GM18861 (cell line): ENCODE measurements around the gene OSBPL6.
"Not testable (repeated sequence)": the region's sequence is repeated elsewhere in the genome, so short reads cannot be mapped to it uniquely, and the experiment has no call there.

Source experiments
- ATAC-seq: cut with Tn5 transposase; IDR thresholded peaks from one replicate; pipeline ENCODE4 v1.9.1; 2021; ENCODE audit not compliant: unreplicated experiment

OSBPL6 gene

DNA sequence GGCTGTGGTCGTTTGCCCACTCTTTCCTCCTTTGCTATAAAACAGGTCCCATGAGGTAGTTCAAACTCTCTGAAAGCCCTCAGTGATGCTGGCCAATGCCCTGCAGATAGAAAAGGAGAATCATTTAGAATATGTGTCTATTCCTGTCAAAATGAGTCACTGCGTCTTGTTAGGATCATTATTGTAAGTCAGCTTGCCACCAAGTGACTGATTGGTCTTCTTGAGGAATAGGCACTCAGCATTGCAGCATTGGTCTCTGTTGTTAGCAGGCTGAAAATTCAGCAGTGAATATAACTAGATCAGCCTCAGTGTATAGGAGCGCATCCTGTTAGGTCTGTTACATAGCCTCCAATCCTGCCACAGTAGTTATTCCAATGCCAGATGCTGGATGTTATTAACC, 227.8 kb downstream of the OSBPL6 start:
- ATAC-seq = no peak

DNA sequence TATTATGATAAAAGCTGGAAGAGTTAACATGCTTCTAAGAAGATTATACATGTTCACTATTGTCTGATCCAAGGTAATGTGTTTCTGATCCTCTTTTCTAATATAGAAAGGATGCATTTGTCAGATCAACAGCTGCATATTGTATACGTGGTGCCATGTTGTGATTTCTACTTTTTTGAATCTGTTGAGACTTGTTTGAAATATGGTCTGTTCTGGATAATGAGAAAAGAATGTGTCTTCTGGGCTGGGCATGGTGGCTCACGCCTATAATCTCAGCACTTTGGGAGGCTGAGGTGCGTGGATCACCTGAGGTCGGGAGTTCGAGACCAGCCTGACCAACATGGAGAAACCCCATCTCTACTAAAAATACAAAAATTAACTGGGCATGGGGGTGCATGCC, 229.4 kb downstream of the OSBPL6 start:
- not testable (repeated sequence) for ATAC-seq

DNA sequence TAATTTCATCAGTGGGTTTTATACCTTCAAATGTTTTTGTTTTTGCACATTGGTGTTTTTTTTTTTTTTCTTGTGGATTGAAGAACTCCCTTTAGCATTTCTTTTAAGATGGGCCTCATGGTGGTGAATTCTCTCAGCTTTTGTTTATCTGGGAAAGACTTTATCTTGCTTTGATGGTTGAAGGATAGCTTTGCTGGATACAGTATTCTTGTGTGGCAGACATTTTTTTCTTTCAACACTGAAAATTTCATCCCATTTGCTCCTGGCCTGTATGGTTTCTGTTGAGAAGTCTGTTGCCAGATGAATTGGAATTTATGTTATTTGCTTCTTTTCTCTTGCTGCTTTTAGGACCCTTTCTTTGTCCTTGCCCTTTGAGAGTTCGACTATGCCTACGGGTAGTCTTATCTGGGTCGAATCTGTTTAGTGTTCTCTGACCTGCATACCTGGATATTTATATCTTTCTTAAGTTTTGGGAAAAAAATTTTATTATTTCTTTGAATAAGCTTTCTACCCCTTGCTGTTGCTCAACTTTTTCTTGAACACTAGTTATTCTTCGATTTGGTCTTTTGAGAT, 231.0 kb downstream of the OSBPL6 start:
- no peak for ATAC-seq

DNA sequence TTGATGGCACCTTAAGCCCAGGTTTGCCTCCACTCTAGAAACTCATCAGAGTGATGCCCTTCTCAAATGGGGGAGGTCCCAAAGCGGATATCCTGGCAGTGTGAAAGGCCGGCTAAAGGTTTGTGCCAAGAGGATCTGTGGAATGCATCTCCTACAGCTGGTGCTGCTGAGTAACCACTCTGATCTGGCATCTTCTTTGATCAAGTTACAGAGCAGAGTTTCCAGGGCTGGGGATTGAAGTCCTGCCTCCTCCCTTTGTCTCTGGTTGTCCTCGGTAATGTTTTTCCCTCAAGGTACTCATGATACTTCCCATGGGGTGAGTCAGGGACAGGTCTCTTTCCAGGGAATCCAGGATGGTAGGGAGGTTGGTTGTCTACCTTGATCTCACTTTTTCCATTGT, 232.1 kb downstream of the OSBPL6 start:
- ATAC-seq = no peak

DNA sequence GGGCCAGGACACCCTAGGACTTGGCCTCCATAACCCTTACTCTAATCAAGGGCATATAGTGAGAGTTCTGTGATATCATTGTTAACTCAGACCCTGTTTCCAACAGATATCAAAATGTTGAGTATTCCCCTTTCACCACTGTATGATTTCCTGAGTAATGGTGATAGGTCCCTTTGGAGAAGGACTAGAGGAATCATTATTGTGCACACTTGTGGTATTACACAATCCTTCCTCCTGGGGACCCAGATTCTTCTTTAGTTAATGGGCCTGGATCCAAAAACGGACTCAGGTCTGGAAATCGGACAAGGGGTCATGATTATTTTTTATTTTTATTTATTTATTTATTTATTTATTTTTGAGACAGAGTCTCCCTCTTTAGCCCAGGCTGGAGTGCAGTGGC, 233.1 kb downstream of the OSBPL6 start:
- no peak for ATAC-seq

DNA sequence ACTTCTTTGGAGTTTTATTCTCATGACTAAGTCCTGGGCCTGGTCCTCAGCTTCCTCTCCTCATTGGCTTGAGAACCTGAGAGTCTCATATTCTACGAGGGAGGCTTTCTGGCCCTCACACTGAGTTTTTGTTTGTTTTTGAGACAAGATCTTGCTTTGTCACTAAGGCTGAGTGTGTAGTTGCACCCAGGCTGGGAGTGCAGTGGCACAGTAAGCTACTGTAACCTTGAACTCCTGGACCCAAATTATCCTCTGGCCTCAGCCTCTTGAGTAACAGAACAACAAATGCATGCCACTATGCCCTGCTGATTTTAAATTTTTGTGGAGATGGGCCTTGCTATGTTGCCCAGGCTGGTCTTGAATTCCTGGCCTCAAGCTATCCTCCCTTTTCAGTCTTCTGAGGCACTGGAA, 234.1 kb downstream of the OSBPL6 start:
- ATAC-seq = no peak

DNA sequence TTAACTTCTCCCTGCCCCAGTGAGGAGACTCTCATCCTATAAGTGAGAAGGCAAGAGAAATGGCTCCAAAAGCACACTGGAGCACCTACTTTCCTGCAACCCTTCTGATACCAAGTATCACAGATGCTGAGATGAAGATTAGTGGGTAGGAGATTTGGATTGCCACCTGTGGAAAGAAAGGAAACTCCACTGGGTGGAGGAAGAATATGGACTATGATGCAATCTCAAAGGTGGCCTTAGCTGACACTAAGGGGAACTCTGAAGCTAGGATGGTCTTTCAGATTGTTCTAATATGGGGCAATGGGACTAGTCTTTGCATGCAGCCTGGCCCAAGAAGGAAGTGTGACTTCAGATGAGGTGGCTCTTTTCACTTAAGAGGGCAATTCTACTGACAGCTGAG, 235.0 kb downstream of the OSBPL6 start:
- ATAC-seq = no peak

DNA sequence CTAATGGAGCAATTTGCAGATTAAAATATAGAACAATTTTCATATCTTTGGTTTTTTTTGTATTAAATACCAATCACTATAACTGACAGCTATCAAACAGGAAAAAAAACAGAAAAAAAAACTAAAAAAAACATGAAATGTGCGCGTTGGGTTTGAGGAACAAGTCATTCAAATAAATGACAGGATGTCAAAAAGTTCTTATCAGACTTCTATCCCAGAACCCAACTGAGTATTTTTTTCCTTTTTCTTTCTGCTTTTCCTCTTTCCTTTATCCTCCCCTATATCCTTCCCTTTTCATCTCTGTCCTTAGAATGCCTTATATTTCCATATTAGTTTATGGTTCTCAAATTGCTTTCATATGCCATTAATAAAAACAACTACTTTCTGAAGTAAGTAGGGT, 242.3 kb downstream of the OSBPL6 start:
- ATAC-seq = no peak

DNA sequence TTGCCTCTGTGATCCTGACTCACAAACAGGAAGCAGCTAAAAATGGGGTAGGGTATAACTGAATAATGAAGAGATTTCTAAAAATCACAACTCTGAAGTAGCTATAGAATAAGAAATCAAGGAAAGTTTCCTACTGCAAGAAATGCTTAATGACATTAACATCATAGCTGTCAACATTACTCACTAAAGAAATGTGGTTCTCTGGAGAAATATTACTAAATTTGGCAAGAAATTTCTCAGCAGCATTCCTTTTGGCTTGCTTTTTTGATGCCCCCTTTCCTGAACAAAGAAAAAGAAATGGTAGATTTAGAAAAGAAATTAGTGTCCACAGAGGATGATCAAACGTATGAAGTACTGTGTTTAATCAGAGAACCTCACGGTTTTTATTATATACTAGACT, 247.1 kb downstream of the OSBPL6 start:
- ATAC-seq = no peak

DNA sequence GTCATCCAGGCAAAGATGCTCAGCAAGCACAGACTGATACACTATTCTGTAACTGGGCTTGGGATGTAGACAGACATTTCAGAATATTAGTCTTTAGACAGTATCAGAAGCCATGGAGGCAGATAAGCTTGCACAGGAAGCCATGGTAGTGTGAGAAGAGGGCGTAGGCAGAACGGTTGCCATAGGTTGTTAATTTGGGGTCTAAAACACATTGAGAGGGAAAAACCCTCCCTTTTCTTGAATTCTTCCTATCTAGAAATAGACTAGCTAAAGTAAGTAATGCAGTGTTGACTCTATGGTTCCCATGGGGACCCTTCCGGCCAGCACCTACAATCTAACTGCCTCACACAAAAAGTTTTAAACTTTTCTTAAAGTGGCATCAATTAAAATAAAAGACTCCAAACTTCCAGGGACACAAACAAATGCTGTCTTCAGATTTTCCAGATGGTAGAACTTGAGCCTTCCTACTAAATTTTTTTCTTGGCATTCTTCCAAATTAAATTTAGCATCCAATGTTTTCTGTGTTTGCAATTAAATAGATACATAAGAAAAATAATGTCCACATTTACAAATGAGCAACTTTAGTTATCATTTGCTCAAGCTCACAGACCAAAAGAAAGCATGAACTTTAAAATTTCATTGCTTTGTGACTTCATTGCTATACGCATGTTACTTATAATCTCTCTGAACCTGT, 254.8 kb downstream of the OSBPL6 start:
- ATAC-seq = no peak

DNA sequence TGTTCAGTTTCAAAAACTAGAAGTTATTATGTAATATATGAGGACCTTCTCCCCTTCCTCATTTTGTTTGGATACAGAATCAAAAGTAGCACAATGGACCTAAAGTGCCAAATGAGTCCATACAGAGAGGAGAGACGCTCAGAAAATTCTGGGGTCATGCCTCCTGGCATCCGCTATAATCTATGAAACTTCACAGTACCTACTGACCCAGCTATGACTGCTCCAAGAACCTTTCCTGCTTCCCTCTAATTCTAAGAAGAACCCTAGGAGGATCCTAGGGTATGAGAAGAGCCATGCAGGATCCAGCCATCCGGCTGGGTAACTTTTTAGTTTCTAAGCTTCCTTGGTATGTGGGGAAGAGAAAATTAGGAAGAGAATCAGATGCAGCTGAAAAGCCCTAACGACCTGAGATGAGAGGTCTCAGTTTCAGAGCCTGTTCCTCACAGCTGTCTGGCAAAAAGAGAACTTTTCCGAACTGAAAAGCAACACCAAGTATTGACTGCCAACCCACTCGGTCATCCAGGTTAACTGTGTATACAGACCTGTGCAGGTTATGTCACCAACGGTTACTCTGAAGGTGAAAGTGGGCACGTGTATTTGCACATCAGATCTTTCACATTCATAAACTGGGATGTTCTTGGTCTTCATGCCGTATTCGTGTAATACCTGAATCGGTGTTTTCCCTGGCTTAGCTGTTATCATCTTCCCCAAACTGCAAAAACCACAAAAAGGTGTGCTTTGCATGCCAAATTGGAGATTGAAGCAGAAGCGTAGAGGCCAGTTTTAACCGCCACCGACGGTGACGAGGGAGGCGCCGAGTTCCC, 255.6 kb downstream of the OSBPL6 start:
- ATAC-seq = no peak

DNA sequence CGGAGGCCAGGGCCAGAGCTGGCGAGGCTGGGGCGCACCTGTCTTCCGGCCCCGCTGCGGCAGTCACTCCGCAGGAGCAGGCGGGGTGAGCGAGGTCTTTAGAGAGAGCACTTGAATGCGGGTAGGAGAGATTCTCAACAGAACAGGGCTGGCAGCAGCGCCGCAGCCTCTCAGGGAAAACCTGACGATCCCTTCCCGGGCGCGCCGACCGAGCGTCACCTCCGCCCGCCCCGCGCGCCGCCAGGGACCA, 256.1 kb downstream of the OSBPL6 start:
- ATAC-seq = peak; percentile 41

DNA sequence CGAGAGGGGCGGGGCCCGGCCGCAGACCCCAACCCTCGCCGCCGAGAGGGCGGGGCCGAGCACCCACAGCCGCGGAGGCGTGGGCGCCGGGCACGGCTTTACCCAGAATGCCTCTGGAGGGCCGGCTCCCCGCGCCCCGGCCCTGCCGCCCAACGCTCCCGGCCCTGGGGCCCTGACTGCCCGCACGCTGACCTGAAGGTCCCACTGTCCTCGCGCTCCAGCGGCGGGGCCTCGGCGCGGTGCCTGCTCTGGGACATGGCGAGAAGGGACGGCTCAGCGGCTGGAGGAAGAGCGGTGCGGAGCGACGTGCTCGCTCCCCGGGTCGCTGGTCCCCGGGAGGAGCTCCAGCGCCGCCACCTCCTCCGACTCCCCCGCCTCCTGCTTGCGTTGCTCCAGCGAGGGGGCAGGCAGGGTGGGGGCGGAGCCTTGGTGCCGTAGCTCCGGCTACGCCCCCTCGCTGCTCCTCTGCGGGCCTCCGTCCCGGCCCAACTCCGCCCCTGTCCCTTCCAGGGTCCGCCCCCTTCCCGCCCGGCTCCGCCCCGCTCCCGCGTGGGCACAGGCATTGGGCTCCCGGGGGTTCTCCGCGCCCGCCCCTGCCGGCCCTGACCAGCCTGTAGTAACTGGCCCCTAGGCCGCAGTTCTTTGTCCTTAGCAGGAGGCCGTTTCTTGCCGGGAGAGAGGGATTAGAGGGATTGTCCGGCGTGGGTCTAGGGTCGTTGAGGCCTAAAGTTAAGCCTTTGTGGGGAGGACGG, 256.6 kb downstream of the OSBPL6 start, which contains the start of the genes PJVK and PRKRA:
PJVK (plus strand) TSS at position 605 of the 752 bp plus-strand sequence. CDS start 2,032 bp downstream, outside the sequence.
PRKRA (minus strand) TSS at position 402 of the 752 bp plus-strand sequence; CDS start at position 257, 145 bp downstream.
- ATAC-seq = peak; percentile 69

DNA sequence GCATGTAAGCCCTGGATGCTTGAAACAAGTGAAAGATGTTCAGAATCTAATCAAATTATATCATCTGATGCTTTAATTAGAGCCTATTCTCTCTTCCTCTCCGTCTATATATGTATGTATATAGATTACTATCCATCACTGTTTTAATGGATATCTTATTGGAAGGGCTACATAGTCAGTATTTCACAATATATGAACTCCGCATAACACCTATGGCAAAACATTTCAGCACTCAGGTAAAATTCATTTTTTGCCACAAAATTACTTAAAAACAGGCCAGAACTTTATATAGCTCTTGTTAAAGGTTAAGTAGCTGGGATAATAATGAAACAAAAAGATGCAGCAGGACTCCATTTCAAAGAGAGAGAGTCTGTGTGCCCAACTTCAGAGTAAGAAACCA, 258.0 kb downstream of the OSBPL6 start:
- no peak for ATAC-seq
